Esophagus squamous epithelium (tissue), 4 donors: ENCODE results near the gene AUTS2.

Experiments
- POLR2A ChIP-seq, 4 donors: fragments of 450-650 bp; IDR thresholded peaks; one replicate each; pipeline ENCODE4 v1.6.1; 2017; ENCODE audit warnings: antibody characterized with exemption in 4 of 4, mild to moderate bottlenecking in 4 of 4, moderate library complexity in 3 of 4
- TF ChIP-seq, protein P1 (sequence below), 6 experiments: fragments of 450-650 bp in 4 of 6; fragments of 200-600 bp in 2 of 6; sonication (generic) in 2 of 6; IDR thresholded peaks; one replicate each; pipeline ENCODE4 v1.5.1; 2016 to 2019; ENCODE audit warnings: antibody characterized with exemption in 6 of 6, mild to moderate bottlenecking in 4 of 6, moderate library complexity in 4 of 6

DNA sequence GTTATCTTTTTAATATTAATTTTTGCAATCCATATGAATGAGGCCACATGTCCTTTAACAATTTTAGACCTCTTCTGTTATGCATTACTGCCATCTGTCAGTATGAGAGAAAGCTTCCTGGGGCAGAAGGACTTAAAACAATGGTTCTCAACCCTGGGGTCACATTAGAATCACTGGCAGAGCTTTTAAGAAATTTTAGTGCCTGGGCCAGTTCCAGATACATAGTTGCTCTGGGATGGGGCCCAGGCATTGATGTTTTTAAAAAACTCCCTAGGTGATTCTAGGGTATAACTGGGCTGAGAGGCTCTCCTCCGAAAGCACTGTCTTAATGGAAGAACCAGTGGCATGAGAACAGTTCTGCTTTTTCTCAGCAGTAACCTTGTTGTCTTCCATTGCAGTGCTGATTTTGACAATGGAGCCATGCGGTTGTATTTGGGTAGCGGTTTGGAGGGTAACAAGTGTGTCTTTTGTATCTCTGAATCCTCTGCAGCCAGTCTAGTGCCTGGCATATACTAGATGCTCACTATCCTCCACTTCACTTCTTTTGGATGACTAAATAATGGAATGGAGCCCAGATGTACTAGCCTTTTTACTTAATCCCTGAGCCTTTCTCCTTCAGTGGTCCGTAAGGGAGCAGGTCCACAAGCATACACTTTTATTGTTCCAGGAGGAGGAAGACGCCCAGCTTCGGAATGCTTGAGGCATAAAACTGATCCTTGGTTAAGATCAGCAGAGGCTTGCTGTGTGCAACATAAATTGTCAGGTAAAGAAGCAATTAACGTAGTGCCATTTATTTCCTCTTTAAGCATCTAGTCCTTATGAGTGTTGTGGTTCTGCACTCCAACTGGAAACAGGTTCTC is 227.1 kb downstream of the AUTS2 start:
- TF ChIP-seq, protein P1, sequence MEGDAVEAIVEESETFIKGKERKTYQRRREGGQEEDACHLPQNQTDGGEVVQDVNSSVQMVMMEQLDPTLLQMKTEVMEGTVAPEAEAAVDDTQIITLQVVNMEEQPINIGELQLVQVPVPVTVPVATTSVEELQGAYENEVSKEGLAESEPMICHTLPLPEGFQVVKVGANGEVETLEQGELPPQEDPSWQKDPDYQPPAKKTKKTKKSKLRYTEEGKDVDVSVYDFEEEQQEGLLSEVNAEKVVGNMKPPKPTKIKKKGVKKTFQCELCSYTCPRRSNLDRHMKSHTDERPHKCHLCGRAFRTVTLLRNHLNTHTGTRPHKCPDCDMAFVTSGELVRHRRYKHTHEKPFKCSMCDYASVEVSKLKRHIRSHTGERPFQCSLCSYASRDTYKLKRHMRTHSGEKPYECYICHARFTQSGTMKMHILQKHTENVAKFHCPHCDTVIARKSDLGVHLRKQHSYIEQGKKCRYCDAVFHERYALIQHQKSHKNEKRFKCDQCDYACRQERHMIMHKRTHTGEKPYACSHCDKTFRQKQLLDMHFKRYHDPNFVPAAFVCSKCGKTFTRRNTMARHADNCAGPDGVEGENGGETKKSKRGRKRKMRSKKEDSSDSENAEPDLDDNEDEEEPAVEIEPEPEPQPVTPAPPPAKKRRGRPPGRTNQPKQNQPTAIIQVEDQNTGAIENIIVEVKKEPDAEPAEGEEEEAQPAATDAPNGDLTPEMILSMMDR (IDR thresholded peaks at IDR 0.05), result no peak
- no peak for TF ChIP-seq POLR2A (IDR thresholded peaks at IDR 0.05)
